NCI-H146 (cell line): ENCODE measurements around the gene STK25.
"Not testable (repeated sequence)": the region's sequence is repeated elsewhere in the genome, so short reads cannot be mapped to it uniquely, and the experiment has no call there.

ENCODE experiments used
- DNase-seq: peaks from one replicate; lab custom pipeline; 2025; lab: John Stamatoyannopoulos, UW

STK25 gene

GRCh38 chr2:241463276-241464135 is 44.9 kb downstream of the STK25 start:
- DNase-seq, result no peak

GRCh38 chr2:241461693-241462677 is 46.4 kb downstream of the STK25 start:
- no peak for DNase-seq

- DNase-seq, result no peak
Observed at GRCh38 chr2:241460631-241461030, 47.8 kb downstream of the STK25 start.

- no peak for DNase-seq
Observed at GRCh38 chr2:241459520-241459919, 48.9 kb downstream of the STK25 start.

GRCh38 chr2:241458687-241459086 is 49.7 kb downstream of the STK25 start:
- no peak for DNase-seq

GRCh38 chr2:241456546-241456945 is 51.8 kb downstream of the STK25 start:
- DNase-seq, result no peak

GRCh38 chr2:241454837-241455485 is 53.4 kb downstream of the STK25 start:
- DNase-seq, result no peak

GRCh38 chr2:241453919-241454318 is 54.5 kb downstream of the STK25 start:
- not testable (repeated sequence) for DNase-seq

- no peak for DNase-seq
Observed at GRCh38 chr2:241451840-241452506, 56.4 kb downstream of the STK25 start.

- not testable (repeated sequence) for DNase-seq
Observed at GRCh38 chr2:241450092-241450491, 58.3 kb downstream of the STK25 start.

GRCh38 chr2:241445426-241445825 is 63.0 kb downstream of the STK25 start:
- DNase-seq, result peak; percentile 14

GRCh38 chr2:241443486-241444223 is 64.7 kb downstream of the STK25 start:
- DNase-seq, result no peak
